BJ (cell line): ENCODE results near the gene DLGAP1. TPM values are rescaled to one million over a fixed set of nuclear protein-coding genes. Genes with fewer than 3 reads are reported as not detected.

Experiments
- CTCF ChIA-PET: fragments of 350-600 bp; formaldehyde crosslinking; extraction: SDS; loops from one replicate; lab custom pipeline; 2021; ENCODE audit warnings: antibody characterized with exemption, inconsistent platforms; lab: Yijun Ruan, JAX
- POLR2A ChIA-PET: fragments of 300-600 bp; sonication (Branson Sonifier 250); formaldehyde crosslinking; extraction: SDS; loops from one replicate; lab custom pipeline; 2021; ENCODE audit warnings: antibody characterized with exemption; lab: Charles Lee
- DNase-seq: peaks from one replicate; pipeline ENCODE4 v3.0.0-alpha.2; 2011; ENCODE audit warnings: low read depth
- H3K27me3 ChIP-seq: 2 replicates; pipeline ENCODE4 v1.6.0; 2011; ENCODE audit warnings: low read length; ENCODE audit not compliant: control insufficient read depth, insufficient read depth
- H3K36me3 ChIP-seq: 2 replicates; pipeline ENCODE4 v1.5.1; 2011; ENCODE audit warnings: low read length; ENCODE audit not compliant: control insufficient read depth, insufficient read depth
- H3K4me3 ChIP-seq: 2 replicates; pipeline ENCODE4 v1.5.1; 2011; ENCODE audit warnings: low read depth, mild to moderate bottlenecking, control low read depth, low read length
- polyA plus RNA-seq: library from polyadenylated mRNA; depleted of rRNA; stranded (reverse); fragments of >200 nt; gene quantifications from 2 replicates; pipeline ENCODE4 v1.2.3, GENCODE V29; 2011
- TF ChIP-seq, protein P1 (sequence below): IDR thresholded peaks from 2 replicates; pipeline ENCODE4 v1.5.1; 2011; ENCODE audit warnings: low read depth, mild to moderate bottlenecking, control low read depth, inconsistent platforms, low read length, moderate library complexity; ENCODE audit not compliant: insufficient read depth

Gene DLGAP1
- polyA plus RNA-seq, 1 experiment = 0.02 TPM

DNA sequence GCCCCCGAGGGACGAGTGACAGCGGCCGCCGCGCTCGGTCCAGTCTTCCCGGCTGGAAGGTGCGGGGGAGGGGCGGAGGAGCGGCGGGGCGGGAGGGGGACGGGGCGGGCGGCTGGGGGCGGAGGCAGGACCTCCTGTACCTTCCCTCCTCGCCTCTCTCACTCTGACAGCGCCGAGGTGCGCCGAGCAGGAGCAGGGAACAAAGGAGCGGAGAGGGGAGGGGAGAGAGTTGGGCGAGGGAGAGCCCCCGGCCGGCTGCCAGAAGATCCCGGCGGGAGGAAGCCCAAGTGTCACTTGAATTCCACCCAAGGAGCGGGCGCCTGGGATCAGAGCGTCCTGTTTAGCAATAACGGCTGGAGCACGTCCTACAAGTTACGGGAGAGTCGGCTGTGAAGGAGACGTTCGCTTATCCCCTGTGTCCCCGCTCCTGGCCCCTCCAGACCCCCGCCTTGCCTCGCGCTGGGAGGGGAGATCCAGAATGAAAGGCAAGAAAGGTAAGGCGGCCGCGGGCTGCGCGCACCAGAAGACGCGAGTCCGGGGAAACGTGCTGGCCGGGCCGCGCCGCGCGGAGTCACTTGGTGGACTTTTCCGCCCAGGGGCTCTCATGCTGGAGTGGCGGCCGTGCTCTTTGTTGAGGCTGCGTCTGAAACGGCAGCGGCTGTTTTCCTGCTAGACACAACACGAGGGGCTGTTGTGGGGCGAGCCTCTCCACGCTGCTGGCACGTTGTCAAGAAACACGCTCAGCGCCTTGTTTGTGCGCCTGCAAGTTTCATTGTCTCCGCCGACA lies 1004.9 kb downstream of the DLGAP1 start, which contains the start of gene TGIF1:
Gene TGIF1, plus strand, starts transcription at position 161 of the 787 bp plus-strand sequence. Its CDS starts 318 bp downstream, at position 479.
- ChIA-PET CTCF (interaction anchor here (1.0 to 5.6 kb wide), 2 partner anchors 144 to 168 kb away, joined by 5 to 53 read pairs; no protein-coding TSS in a partner anchor), POLR2A (interaction anchor here (0.6 kb wide), 1 partner anchor 16 kb away, joined by 4 read pairs; no protein-coding TSS in a partner anchor)
- H3K4me3 ChIP-seq = peak within 1 kb of the TSS; percentile 96
- no peaks in the 10 kb centered on the region for H3K27me3 ChIP-seq
- no peak for DNase-seq
- TF ChIP-seq, protein P1, sequence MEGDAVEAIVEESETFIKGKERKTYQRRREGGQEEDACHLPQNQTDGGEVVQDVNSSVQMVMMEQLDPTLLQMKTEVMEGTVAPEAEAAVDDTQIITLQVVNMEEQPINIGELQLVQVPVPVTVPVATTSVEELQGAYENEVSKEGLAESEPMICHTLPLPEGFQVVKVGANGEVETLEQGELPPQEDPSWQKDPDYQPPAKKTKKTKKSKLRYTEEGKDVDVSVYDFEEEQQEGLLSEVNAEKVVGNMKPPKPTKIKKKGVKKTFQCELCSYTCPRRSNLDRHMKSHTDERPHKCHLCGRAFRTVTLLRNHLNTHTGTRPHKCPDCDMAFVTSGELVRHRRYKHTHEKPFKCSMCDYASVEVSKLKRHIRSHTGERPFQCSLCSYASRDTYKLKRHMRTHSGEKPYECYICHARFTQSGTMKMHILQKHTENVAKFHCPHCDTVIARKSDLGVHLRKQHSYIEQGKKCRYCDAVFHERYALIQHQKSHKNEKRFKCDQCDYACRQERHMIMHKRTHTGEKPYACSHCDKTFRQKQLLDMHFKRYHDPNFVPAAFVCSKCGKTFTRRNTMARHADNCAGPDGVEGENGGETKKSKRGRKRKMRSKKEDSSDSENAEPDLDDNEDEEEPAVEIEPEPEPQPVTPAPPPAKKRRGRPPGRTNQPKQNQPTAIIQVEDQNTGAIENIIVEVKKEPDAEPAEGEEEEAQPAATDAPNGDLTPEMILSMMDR = no peak
- H3K36me3 ChIP-seq = no peaks in the 10 kb centered on the region

DNA sequence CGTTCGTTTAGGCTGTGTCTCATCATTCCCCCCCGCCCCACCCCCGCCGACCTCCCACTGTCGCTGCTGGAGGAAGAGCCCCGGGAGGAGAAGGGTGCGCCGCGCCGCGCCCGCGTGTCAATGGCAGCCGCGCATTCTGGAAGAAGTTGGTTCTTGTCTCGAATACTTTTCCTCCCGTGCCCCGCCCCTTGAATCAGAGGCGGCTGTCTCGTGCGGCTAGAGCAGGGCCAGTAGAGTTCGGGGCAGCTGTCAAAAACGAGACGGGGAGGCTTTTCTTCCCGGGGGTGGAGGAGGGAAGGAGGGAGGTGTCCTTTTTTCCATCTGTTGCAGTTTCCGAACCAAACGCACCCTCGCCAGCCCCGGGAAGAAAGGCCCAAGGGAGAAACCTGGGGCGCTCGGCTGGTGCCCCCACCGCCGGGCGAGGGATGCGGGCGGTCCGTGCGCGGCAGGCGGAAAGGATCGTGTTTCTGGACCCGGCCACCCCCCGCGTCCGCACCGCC lies 1005.5 kb downstream of the DLGAP1 start:
- ChIA-PET POLR2A (no interaction called here), CTCF (interaction anchor here (3.8 kb wide), 1 partner anchor 145 kb away, joined by 17 read pairs; no protein-coding TSS in a partner anchor)
- Histone ChIP-seq H3K36me3 (no peaks in the 10 kb centered on the region), H3K27me3 (no peaks in the 10 kb centered on the region), H3K4me3 (peak overlapping the region; percentile 96)
- TF ChIP-seq, protein P1 = no peak
- DNase-seq = no peak

DNA sequence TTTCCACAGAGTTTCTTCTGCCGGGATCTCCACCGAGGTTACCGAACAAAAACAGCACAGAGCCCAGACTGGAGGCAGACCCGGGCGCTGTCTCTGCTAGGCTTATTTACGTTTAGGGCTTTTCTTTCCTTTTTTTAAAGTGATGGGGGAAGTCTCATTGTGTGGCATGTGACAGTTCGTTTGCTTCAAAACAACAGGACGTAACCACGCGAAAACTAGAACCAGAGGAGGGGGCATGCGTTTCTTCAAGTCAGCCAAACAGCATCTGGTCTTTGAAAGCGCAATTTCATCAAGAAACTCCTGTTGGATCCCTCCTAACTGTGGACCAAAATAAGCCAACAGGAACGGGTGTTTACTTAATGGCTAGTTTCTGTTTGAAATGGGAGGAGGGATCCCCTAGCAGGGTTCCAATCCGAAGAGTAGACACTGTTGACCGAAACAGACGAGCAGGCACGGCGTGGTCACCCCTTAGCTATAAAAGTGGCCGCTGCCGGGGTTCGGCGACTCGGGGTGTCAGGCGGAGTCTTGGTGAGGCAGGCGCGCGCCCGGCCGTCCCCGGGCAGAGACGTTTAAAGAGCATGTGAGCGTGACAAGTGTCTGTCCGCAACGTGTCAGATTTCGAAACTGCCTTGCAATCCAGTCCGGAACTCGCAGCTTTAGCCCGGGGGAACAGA lies 1006.1 kb downstream of the DLGAP1 start:
- H3K36me3 ChIP-seq = no peaks in the 10 kb centered on the region
- DNase-seq = peak; percentile 81
- CTCF ChIA-PET = interaction anchor here (2.0 to 3.8 kb wide), 2 partner anchors 10 to 145 kb away, joined by 8 to 17 read pairs; no protein-coding TSS in a partner anchor
- TF ChIP-seq, protein P1 = no peak
- peak overlapping the region; percentile 96 for H3K4me3 ChIP-seq
- POLR2A ChIA-PET = no interaction called here
- H3K27me3 ChIP-seq = no peaks in the 10 kb centered on the region

DNA sequence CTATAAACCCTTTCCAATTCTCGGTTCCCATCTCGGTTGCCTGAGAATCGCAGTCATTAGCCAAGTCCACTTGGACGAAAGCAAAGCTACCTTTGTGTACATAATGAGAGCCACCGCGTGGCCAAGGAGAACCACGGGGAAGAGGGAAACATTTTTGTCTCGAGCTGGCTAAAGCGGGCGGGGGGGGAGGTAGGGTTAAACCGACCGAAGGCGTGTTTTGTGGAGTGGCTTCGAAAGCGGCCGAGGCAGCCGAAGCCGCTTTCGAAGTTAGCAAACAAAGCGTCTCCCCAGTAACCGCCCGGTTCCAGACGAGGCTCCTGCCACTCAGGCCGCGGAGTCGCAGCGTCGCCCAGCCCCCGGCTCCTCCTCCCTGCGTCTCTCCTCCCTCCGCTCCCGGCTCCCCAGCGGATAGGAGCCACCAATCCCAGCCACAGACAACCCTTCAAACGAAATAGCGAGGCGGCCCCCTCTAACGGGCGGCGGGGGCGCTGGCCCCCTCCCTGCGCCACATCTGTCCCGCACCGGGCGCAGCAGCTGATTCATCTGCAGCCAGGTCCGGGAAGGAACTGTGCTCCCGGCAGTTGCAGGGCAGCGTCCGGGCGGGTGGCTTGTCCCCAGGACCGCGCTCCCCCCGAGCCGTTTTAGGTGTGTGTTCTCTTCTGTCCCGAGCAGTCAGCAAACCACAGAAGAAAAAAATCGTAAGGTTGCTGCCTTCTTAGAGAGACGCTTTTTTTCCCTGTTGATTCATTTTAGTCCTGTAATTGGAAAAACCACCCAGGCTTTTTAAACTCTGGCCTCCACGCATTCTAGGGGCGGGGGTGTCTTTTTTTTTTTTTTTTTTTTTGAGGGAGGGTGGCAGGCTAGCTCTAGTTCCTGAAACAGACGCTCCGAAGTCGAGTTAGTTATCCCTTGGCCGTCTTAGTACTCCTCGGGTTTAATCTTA lies 1006.9 kb downstream of the DLGAP1 start:
- peak overlapping the region; percentile 96 for H3K4me3 ChIP-seq
- POLR2A ChIA-PET = interaction anchor here (0.6 to 1.2 kb wide), 6 partner anchors 15 to 197 kb away, joined by 5 to 24 read pairs (median 6); no protein-coding TSS in a partner anchor
- DNase-seq = peak; percentile 92
- no peaks in the 10 kb centered on the region for H3K36me3 ChIP-seq
- CTCF ChIA-PET = interaction anchor here (0.6 to 3.8 kb wide), 7 partner anchors 9 to 223 kb away, joined by 3 to 17 read pairs (median 4); no protein-coding TSS in a partner anchor
- TF ChIP-seq, protein P1 = 0 out of 2 replicates have a peak, but pooled peaks have one; percentile 13
- no peaks in the 10 kb centered on the region for H3K27me3 ChIP-seq
